Stimulated activated naive B cell treated with anti-CD40 and anti-IgM and Interleukin-4, amounts not matched to agents 10 μg/mL and 1 μg/mL and 100 μg/mL, for 72 hours (primary cell): ENCODE results near the gene DGKZ.

Experiments used
- ATAC-seq, 2 donors: fragments of 150-1000 bp; cut with Tn5 transposase; replicated peaks; 2 replicates each; pipeline ENCODE4 v1.10.0; 2021; ENCODE audit warnings: moderate library complexity in 1 of 2
- DNase-seq: peaks from one replicate; pipeline ENCODE4 v3.0.0; 2021
- H3K27ac Mint-ChIP-seq: one replicate; pipeline ENCODE4 v1.8.0; 2022; ENCODE audit warnings: mild to moderate bottlenecking, mixed read lengths
- H3K27me3 Mint-ChIP-seq, 2 donors: one replicate each; pipeline ENCODE4 v1.8.0; 2022; ENCODE audit warnings: mixed read lengths in 2 of 2
- H3K36me3 Mint-ChIP-seq, 2 donors: one replicate each; pipeline ENCODE4 v1.8.0; 2022; ENCODE audit warnings: mixed read lengths in 2 of 2, mild to moderate bottlenecking in 1 of 2
- H3K4me1 Mint-ChIP-seq, 2 donors: one replicate each; pipeline ENCODE4 v1.8.0; 2022; ENCODE audit warnings: mixed read lengths in 2 of 2, mild to moderate bottlenecking in 1 of 2
- H3K4me3 Mint-ChIP-seq, 2 donors: one replicate each; pipeline ENCODE4 v1.8.0; 2022; ENCODE audit warnings: mild to moderate bottlenecking in 2 of 2, mixed read lengths in 2 of 2, moderate library complexity in 1 of 2
- H3K9me3 Mint-ChIP-seq, 2 donors: one replicate each; pipeline ENCODE4 v1.8.0; 2022; ENCODE audit warnings: mixed read lengths in 2 of 2, mild to moderate bottlenecking in 1 of 2

The DGKZ gene

DNA sequence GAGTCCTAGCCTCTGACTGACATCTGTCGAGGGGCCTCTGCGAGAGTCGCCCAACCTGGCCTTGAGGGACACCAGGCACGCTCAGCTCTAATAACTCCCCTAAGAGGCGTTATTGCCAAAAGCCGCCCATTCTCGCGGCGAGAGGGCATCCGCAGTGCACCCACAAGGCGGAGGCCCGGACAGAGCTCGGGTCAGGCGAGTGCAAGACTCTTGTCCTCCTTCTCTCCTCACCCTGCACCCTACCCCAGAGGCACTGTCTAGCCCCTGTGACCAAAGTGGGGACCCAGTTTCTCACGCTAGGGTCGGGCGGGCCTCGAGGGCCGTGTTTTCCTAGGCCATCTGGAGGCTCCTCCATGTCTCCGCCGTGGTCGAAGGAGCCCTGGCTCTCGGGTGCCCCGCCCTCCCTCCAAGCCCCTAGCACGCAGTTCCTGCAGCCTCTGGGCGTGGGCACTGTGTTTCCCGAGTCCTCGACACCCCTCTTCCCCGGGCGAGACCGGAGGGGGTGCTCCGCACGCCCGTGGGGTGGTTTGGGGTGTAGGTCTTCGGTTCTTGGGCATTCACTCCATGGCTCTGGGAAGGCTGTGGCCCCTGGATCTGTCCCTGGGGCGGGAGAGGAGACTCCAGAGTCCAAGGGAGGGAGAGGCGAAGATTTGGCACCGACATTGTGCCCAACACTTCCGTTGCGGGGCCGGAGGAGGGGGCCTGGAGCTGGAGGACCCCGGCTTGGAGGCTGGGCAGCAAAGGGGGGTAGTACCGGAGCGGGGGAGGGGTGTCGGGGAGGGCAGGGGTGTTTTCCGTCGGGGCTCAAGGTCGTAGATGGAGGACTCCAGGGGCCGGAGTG, 43.3 kb downstream of the DGKZ start:
- Mint-ChIP-seq H3K27ac (peak overlapping the region; percentile 69), H3K4me1 (peaks cover 22 to 32% of the 10 kb centered on the region in 2 donors), H3K36me3 (peaks cover 0 to 4% of the 10 kb centered on the region in 2 donors), H3K9me3 (no peaks in the 10 kb centered on the region), H3K4me3 (peak overlapping the region; percentile 66 to 83), H3K27me3 (peaks cover 64 to 69% of the 10 kb centered on the region in 2 donors)
- ATAC-seq: no peak
- no peak for DNase-seq

DNA sequence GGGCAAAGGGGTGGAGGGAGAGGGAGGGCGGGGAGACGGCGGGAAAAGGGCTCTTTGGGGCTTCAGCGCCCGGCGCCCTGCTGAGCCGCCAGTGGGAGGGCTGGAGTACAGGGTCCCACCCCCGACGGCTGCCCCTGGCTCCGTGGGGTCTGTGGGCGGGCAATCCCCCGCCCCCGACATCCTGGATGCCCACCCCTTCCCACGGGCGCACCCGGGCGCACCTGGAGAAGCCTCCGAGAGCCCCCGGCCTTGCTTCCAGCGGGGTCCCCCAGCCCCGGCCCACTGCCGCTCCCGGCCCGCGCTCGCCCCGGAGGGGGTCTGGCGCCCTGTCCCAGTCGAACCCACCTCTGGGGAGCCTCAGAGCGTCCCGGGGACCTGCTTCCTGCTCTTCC, 43.9 kb downstream of the DGKZ start:
- no peak for ATAC-seq
- Mint-ChIP-seq H3K27ac (no peak overlapping the region), H3K27me3 (peaks cover 58 to 63% of the 10 kb centered on the region in 2 donors), H3K4me1 (peaks cover 22 to 32% of the 10 kb centered on the region in 2 donors), H3K9me3 (no peaks in the 10 kb centered on the region), H3K36me3 (peaks cover 4 to 7% of the 10 kb centered on the region in 2 donors), H3K4me3 (no peak overlapping the region)
- no peak for DNase-seq

DNA sequence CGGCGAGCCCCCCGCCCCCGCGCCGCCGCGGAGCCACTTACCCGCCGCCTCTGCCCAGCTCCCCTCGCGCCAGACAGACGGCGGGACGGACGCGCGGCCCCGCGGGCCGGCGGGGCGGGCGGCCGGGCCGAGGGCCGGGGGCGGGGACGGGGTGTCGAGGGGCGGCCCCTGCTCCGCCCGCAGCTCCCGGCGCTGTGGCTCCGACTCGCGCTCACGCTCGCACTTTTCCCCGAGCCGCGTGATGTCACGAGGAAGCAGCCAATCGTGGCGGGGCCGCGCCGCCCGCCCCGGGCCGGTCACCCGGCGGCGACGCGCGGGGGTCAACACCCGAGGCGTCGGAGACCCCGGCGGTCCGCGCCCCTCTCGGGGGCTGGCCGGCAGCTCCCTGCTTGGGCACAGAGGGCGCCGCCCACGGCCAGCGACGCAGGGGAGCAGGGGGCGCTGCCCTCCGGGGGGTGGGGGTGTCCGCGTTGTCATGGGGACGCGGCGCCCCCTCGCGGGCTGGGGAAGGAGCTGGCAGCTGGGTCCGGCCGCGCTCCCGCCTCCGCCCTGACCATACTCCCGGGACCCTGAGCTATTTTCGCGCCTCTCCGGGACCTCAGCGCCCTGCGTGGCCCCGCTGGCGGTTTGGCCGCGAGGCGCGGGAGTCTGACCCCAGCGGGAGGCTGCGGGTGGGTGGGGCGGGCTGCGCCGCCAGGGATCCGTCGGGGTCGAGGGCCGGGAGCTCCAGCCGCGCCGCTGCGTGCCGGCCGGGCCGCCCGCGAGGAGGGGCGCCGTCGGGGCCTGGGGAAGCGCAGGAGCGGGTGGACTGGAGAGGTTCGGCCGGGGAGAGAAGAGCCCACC, 44.5 kb downstream of the DGKZ start, which contains the start of gene CHRM4:
Gene CHRM4, minus strand, starts transcription at position 199 of the 843 bp plus-strand sequence. CDS start 5,219 bp downstream, outside the sequence.
- ATAC-seq: no peak
- Mint-ChIP-seq H3K4me1 (peaks cover 22 to 32% of the 10 kb centered on the region in 2 donors), H3K36me3 (peaks cover 10 to 12% of the 10 kb centered on the region in 2 donors), H3K9me3 (no peaks in the 10 kb centered on the region), H3K27me3 (peaks cover 52 to 56% of the 10 kb centered on the region in 2 donors), H3K4me3 (peak within 1 kb of the TSS; percentile 81 to 84), H3K27ac (peak within 1 kb of the TSS; percentile 87)
- DNase-seq: no peak

DNA sequence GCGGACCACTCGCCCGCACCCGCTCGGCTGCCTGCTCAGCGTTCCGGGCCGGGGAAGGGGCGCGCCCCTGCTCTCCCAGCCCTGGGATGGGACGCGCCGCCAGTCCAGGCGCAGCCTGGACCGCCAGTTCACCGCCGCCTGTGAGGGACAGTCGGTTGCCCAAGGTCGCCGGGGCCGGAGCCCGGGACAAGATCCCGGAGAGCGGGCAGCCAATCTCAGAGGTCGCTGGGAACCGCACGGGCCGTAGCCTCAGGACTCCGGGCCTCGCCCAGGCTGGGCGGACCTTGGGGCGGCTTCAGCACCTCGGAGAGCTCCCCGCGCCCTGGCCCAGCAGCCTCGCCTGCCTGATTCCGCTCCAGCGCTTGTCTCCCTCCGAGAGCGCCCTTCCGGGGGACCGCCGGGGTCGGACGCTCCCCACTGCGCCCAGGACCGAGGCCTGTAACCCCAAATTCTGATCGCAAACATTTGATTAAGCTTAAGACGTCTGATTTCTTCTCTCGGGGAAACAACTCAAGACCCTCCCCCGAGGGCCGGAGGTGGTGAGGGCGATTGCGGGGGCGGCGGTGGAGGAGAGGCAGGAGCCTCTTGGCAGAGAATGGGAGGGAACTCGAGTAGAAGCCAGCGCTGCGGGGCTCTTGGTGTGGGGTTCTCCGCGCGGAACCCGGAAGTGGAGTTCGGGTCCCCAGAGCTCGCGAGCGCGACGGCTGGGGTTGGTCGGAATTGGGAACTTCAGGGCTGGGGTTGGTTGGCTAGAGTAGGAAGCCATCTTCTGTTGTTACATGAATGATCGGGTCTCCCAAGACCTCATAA, 45.4 kb downstream of the DGKZ start:
- H3K27ac Mint-ChIP-seq: peak overlapping the region; percentile 87
- H3K4me3 Mint-ChIP-seq: peak overlapping the region; percentile 81 to 84
- H3K4me1 Mint-ChIP-seq: peaks cover 22 to 32% of the 10 kb centered on the region in 2 donors
- DNase-seq: peak; percentile 62
- H3K36me3 Mint-ChIP-seq: peaks cover 19 to 20% of the 10 kb centered on the region in 2 donors
- peak; percentile 80 to 84 for ATAC-seq
- peaks cover 45 to 48% of the 10 kb centered on the region in 2 donors for H3K27me3 Mint-ChIP-seq
- H3K9me3 Mint-ChIP-seq: no peaks in the 10 kb centered on the region

DNA sequence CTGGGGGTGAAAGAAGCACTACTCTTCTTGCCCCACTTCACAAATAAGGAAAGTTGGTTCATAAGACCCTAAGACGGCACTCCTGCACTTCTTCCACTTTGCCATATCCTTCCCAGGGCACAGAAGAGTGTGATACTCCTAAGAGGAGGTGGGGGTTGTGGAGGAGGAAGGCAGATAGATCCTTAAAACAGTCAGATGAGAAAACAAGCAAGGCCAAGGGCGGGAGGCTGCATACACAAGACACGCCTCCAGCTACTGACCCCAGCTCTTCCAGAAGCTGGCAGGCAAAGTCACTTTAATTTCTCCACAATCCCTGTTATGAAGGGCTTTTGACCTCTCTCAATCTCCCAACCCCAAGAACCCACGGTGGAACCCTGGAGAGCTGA, 46.0 kb downstream of the DGKZ start:
- Mint-ChIP-seq H3K27ac (peak overlapping the region; percentile 87), H3K27me3 (peaks cover 40 to 42% of the 10 kb centered on the region in 2 donors), H3K4me3 (peak overlapping the region; percentile 81 to 84), H3K9me3 (no peaks in the 10 kb centered on the region), H3K4me1 (peaks cover 19 to 32% of the 10 kb centered on the region in 2 donors), H3K36me3 (peaks cover 24% of the 10 kb centered on the region in 2 donors)
- DNase-seq (no peak), ATAC-seq (no peak)

DNA sequence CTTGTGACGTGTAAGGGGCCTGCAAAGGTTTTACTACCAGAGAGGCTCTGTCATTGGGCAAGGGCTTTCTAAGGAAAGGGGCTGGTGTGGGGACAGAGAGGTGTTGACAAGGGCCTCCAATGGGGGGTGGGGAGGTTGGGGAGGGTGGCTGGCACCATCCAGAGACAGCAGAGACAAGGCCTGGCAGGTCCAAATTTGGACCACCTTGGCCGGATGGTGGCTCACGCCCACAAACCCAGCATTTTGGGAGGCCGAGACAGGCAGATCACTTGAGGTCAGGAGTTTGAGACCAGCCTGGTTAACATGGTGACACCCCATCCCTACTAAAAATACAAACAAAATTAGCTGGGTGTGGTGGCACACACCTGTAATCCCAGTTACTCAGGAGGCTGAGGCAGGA, 46.5 kb downstream of the DGKZ start:
- Mint-ChIP-seq H3K27me3 (peaks cover 35 to 37% of the 10 kb centered on the region in 2 donors), H3K4me3 (no peak overlapping the region), H3K36me3 (peaks cover 27 to 29% of the 10 kb centered on the region in 2 donors), H3K9me3 (no peaks in the 10 kb centered on the region), H3K27ac (no peak overlapping the region), H3K4me1 (peaks cover 19 to 32% of the 10 kb centered on the region in 2 donors)
- DNase-seq (no peak), ATAC-seq (no peak)

DNA sequence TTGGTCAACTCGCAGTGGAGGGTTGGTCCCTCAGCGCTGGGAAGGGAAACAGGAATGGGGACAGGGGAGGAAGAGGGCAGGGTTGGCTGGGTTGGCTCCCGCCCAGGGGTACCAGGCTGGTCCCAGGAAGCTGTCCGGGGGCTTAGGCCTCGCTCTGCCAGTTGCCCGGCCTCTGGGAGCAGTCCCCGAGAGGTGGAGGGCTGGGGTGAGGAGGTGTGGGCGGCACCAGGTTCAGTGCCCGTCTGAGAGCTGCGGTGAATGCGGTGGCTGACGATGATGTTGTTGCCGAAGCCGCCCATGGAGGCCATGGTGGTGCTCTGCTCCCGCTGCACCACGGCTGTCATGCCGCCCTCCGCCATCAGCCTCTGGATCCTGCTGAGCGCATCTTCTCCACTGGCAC, 50.3 kb downstream of the DGKZ start:
- peaks cover 49 to 51% of the 10 kb centered on the region in 2 donors for H3K36me3 Mint-ChIP-seq
- ATAC-seq: no peak
- H3K27ac Mint-ChIP-seq: peak overlapping the region; percentile 21
- H3K9me3 Mint-ChIP-seq: no peaks in the 10 kb centered on the region
- no peak overlapping the region for H3K4me3 Mint-ChIP-seq
- DNase-seq: no peak
- H3K4me1 Mint-ChIP-seq: peaks cover 10 to 12% of the 10 kb centered on the region in 2 donors
- peaks cover 12 to 17% of the 10 kb centered on the region in 2 donors for H3K27me3 Mint-ChIP-seq

DNA sequence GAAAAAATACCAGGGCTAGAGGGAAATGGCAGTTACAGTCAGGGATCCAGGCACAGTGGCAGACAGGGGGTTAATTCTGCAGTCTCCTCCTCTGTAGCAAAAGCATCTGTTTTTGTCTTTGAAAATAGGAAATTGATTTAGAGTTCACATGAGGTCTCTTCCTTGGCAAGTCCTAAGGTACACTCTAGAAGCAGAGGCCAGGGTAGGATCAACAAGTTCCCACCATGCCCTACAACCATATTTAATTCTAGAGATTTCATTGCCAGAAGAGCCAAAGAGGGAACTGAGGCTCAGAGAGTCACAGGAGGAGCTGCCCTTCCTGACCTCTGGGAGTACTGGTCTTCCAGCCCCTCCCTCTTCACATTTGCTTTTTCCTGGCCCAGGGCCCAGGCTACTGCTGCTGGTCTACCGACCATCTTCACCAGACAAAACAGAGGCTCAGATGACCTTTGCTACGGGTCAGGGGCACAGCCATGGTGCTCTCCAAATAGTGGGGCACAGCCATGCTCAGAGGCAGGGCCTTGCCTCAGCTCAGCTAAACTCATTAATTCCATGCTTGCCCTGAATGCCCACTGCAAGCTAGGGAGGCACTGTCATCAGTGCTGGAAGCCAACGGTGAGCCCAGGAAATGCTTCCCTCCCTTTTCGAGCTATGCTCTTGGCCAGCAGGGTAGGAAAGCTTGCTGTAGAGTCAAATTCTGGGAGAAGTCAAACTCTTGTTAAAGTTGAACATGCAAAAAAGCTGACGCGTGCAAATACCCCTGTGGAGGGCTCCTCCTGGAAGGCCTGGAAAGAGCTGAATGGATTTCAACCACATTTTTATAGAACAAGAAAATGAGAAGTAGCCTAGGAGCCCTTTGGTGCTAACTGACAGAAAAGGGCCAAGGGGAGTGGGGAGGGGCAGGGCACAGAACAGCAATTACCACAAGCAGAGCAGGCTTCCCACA, 56.0 kb downstream of the DGKZ start:
- Mint-ChIP-seq H3K27me3 (no peaks in the 10 kb centered on the region), H3K4me3 (no peak overlapping the region), H3K9me3 (no peaks in the 10 kb centered on the region), H3K4me1 (no peaks in the 10 kb centered on the region), H3K36me3 (peaks cover 54 to 65% of the 10 kb centered on the region in 2 donors), H3K27ac (no peak overlapping the region)
- ATAC-seq: no peak
- no peak for DNase-seq

DNA sequence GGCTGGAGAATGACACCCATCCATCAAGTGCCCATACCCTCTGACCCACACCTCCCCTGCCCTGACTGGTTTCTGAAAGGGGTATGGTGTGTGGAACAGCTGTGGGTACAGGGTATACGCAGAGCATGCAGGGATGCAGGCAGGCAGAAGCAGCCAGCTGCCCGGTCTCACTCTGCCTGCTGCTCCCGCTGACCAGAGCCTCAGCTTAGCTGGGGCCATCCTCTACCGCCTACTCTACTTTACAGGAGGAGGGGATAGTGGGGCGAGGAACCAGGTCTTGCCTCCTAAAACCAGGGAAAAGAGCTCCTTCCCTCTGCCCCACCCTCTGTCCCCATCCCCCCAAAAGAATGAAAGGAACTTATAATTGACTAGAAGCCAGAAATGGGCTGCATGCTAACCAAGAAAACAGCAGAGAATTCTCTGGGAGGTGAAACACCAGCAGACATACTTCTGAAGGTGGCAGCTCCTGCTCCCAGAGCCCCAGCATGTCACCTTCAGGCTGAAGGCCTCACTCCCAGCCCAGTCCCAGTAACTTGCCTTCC, 57.3 kb downstream of the DGKZ start:
- no peak for DNase-seq
- H3K27ac Mint-ChIP-seq: no peak overlapping the region
- H3K4me1 Mint-ChIP-seq: no peaks in the 10 kb centered on the region
- no peaks in the 10 kb centered on the region for H3K27me3 Mint-ChIP-seq
- H3K36me3 Mint-ChIP-seq: peaks cover 55 to 65% of the 10 kb centered on the region in 2 donors
- no peak overlapping the region for H3K4me3 Mint-ChIP-seq
- no peak for ATAC-seq
- no peaks in the 10 kb centered on the region for H3K9me3 Mint-ChIP-seq

DNA sequence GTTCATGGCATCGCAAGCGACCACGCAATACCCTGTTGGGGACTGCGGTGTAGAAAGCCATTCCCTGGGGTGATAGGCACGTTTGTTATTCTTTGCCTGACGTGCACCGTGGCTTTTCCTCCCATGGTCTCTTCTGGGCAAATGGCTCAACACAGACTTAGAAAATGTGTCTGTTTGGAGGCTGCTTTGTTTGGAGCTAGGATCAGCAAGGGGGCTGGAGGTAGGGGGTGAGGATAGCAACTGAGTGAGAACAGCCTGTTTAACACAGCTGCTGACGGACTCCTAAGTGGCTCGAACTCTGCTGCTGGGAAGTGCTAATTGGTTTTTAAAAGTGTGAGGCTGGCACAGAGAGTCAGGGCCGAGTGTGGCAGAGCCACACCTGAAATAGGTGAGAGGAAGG, 60.4 kb downstream of the DGKZ start:
- no peaks in the 10 kb centered on the region for H3K4me1 Mint-ChIP-seq
- H3K9me3 Mint-ChIP-seq: no peaks in the 10 kb centered on the region
- H3K4me3 Mint-ChIP-seq: no peak overlapping the region
- no peak for ATAC-seq
- no peaks in the 10 kb centered on the region for H3K27me3 Mint-ChIP-seq
- H3K27ac Mint-ChIP-seq: no peak overlapping the region
- H3K36me3 Mint-ChIP-seq: peaks cover 47 to 53% of the 10 kb centered on the region in 2 donors
- no peak for DNase-seq

DNA sequence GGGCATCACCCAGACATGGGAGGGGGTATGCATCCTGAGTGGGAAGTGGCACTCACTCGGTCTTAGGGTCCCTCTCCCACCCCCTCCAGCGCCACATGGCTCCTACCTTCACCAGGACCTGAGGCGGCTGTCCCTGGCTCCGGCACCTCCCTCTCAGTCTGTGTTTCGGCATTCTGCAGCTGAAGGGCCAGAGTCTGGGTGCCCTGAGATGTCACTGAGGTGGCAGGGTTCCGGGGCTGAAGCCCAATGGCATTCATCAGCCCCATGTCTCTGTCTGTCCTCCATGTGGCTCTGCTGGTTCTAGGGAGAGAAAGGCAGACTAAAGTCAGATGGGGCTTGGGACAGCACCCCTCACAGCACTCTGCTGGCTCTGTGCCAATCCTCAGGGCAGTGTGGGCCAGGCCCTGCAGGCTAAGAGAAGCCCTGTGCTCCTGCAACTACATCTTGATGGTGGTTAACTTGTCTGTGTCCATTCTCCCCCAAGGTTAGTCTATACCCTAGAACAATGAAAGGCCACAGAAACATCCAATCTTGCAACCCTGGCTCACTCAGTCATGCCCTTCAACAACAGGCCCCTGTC, 61.2 kb downstream of the DGKZ start:
- Mint-ChIP-seq H3K27ac (peak overlapping the region; percentile 31), H3K4me1 (no peaks in the 10 kb centered on the region), H3K27me3 (no peaks in the 10 kb centered on the region), H3K36me3 (peaks cover 47 to 49% of the 10 kb centered on the region in 2 donors), H3K9me3 (no peaks in the 10 kb centered on the region), H3K4me3 (no peak overlapping the region)
- ATAC-seq (no peak), DNase-seq (no peak)

DNA sequence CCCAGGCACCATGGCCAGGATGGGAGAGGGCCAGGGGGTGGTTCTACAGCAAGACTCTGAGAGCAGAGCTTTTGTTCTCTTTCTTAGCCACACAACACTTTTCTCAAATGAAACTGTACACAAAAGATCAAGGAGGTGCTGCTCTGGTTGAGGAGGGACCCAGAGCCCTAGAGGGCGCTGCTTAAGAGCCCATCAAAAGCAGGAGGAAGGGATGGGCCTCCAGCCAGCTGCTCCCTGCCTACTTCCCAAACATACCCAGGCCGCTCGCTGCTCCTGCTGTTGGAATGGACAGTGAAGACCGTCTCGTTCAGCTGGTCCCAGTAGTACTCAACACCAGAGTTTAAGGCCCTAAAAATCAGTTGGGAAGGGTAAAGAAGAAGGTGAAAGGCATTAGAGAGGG, 62.8 kb downstream of the DGKZ start:
- Mint-ChIP-seq H3K4me3 (no peak overlapping the region), H3K9me3 (no peaks in the 10 kb centered on the region), H3K4me1 (no peaks in the 10 kb centered on the region), H3K27ac (no peak overlapping the region), H3K27me3 (no peaks in the 10 kb centered on the region), H3K36me3 (peaks cover 49 to 53% of the 10 kb centered on the region in 2 donors)
- no peak for ATAC-seq
- DNase-seq: no peak
